ENCODE measurements around the gene PTPRT. TPM values are rescaled to one million over a fixed set of nuclear protein-coding genes. Genes with fewer than 3 reads are reported as not detected.

The PTPRT gene
- total and polyA plus RNA-seq, 12 donors: 0.05 to 0.34 (median 0.16) TPM; not detected in 1

- WGBS, 4 donors: 49 to 65% (median 61%) methylated on average over 6 of the region's 6 CpGs
- Histone ChIP-seq H3K4me3 (no peak overlapping the region), H3K4me1 (replicated peaks in 1 of 2) (no peaks in the 10 kb centered on the region), H3K27ac (no peak overlapping the region), H3K9me3 (replicated peaks in 1 of 3) (no peaks in the 10 kb centered on the region), H3K36me3 (replicated peaks in 1 of 2) (no peaks in the 10 kb centered on the region), H3K27me3 (no peaks in the 10 kb centered on the region)
- TF ChIP-seq CTCF (IDR thresholded peaks at IDR 0.05) (no peak), POLR2A (IDR thresholded peaks at IDR 0.05) (no peak)
- intact Hi-C loops (cut with DNase I): no loop called here
- DNase-seq: no peak
Observed at GRCh38 chr20:43161716-43162115, 28.0 kb downstream of the PTPRT start.

- Histone ChIP-seq H3K4me3 (no peak overlapping the region), H3K27me3 (no peaks in the 10 kb centered on the region), H3K36me3 (replicated peaks in 1 of 2) (no peaks in the 10 kb centered on the region), H3K4me1 (replicated peaks in 1 of 2) (no peaks in the 10 kb centered on the region), H3K9me3 (replicated peaks in 1 of 3) (no peaks in the 10 kb centered on the region), H3K27ac (no peak overlapping the region)
- intact Hi-C loops (cut with DNase I): no loop called here
- no peak for TF ChIP-seq POLR2A (IDR thresholded peaks at IDR 0.05)
- no peak for TF ChIP-seq CTCF (IDR thresholded peaks at IDR 0.05)
- 54 to 71% (median 64%) methylated on average over 6 of the region's 6 CpGs for WGBS, 4 donors
- no peak for DNase-seq
Observed at GRCh38 chr20:43160941-43161340, 28.8 kb downstream of the PTPRT start.

GRCh38 chr20:43159994-43160393 is 29.7 kb downstream of the PTPRT start:
- TF ChIP-seq CTCF (IDR thresholded peaks at IDR 0.05) (no peak), POLR2A (IDR thresholded peaks at IDR 0.05) (no peak)
- Histone ChIP-seq H3K4me1 (replicated peaks in 1 of 2) (no peaks in the 10 kb centered on the region), H3K27ac (no peak overlapping the region), H3K27me3 (no peaks in the 10 kb centered on the region), H3K36me3 (replicated peaks in 1 of 2) (no peaks in the 10 kb centered on the region), H3K9me3 (replicated peaks in 1 of 3) (no peaks in the 10 kb centered on the region), H3K4me3 (no peak overlapping the region)
- intact Hi-C loops (cut with DNase I): no loop called here
- DNase-seq: no peak
- WGBS, 4 donors: 53 to 69% (median 60%) methylated on average over 9 of the region's 9 CpGs

GRCh38 chr20:43155366-43156100 is 34.2 kb downstream of the PTPRT start:
- Histone ChIP-seq H3K27ac (no peak overlapping the region), H3K9me3 (replicated peaks in 1 of 3) (no peaks in the 10 kb centered on the region), H3K27me3 (peaks cover 5% of the 10 kb centered on the region), H3K4me1 (replicated peaks in 1 of 2) (no peaks in the 10 kb centered on the region), H3K4me3 (no peak overlapping the region), H3K36me3 (replicated peaks in 1 of 2) (no peaks in the 10 kb centered on the region)
- TF ChIP-seq CTCF (IDR thresholded peaks at IDR 0.05): no peak
- no peak for TF ChIP-seq POLR2A (IDR thresholded peaks at IDR 0.05)
- 50 to 54% (median 51%) methylated on average over 4 of the region's 4 CpGs for WGBS, 4 donors
- intact Hi-C loops (cut with DNase I): no loop called here
- no peak for DNase-seq
